GM20431 (cell line): ENCODE measurements around the gene TRIP12.
"Not testable (repeated sequence)": the region's sequence is repeated elsewhere in the genome, so short reads cannot be mapped to it uniquely, and the experiment has no call there.

Experiments
- in situ Hi-C: fragments of 300-500 bp; cut with MseI, MboI; formaldehyde crosslinking; loops from one replicate; pipeline ENCODE4 v1.15.0; 2020; ENCODE audit warnings: low sequenced_read_pairs; ENCODE audit not compliant: unreplicated experiment

The TRIP12 gene

DNA sequence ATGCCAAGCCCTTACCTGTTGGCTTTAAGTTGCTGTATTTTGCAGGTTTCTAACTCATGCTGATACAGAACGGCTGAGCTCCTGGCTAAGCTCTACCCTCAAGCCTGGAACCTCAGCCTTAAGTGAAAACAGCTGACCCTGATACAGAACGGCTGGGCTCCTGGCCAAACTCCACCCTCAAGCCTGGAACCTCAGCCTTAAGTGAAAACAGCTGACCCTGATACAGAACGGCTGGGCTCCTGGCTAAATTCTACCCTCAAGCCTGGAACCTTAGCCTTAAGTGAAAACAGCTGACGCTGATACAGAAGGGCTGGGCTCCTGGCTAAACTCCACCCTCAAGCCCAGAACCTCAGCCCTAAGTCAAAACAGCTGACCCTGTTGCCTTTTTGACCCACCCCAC, 189.9 kb downstream of the TRIP12 start:
- in situ Hi-C loops = no loop called here

DNA sequence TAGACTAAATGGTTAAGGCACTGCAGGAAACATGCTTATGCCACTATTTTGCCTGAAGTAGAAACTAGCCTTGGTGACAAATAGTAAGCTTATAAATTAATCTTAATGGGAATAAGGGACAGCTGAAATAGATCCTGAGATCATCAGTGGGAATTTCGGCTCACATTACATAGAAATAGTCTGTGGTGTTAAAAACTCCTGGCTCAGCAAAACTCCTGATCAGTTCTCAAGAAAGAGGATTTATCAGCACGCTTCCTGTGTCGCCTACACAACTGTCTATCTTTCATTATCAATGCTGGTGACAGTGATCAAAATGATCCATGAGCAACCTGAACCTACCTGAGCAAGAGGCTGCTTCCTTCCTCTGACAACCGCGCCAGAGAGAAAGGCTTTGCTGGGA, 190.4 kb downstream of the TRIP12 start:
- in situ Hi-C loops = no loop called here

DNA sequence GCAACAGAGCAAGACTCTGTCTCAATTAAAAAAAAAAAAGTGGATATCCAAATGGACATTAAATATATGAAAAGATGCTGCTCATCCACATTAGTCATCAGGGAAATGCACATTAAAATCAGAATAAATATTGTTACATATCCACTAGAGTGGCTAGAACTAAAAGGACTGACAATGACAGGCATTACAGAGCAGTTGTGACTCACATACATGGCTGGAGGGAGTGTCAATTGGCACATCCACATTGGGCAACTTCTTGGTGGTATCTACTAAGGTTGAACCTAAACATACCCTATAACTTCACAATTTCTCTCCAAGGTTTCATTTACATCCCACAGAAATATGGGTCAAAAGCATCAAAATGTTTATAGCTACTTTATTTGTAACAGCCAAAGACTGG, 193.4 kb downstream of the TRIP12 start:
- in situ Hi-C loops = no loop called here

DNA sequence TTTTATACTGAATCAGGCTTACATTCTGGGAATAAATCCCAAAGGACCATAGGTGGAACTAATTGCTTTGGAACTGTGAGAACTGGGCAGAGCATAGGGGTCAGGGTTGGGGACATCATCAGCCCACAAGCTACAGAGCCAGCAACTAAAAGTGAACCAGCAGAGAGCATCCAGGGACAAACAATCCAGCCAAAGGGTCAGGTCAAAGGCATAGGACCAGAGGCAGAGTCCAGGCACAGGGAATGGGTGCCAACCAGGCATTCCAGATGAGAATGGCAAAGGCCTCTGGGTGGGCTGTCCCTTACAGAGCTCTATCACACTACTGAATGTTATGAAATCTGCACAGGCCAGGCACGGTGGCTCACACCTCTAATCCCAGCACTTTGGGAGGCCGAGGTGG, 195.2 kb downstream of the TRIP12 start:
- in situ Hi-C loops = no loop called here

DNA sequence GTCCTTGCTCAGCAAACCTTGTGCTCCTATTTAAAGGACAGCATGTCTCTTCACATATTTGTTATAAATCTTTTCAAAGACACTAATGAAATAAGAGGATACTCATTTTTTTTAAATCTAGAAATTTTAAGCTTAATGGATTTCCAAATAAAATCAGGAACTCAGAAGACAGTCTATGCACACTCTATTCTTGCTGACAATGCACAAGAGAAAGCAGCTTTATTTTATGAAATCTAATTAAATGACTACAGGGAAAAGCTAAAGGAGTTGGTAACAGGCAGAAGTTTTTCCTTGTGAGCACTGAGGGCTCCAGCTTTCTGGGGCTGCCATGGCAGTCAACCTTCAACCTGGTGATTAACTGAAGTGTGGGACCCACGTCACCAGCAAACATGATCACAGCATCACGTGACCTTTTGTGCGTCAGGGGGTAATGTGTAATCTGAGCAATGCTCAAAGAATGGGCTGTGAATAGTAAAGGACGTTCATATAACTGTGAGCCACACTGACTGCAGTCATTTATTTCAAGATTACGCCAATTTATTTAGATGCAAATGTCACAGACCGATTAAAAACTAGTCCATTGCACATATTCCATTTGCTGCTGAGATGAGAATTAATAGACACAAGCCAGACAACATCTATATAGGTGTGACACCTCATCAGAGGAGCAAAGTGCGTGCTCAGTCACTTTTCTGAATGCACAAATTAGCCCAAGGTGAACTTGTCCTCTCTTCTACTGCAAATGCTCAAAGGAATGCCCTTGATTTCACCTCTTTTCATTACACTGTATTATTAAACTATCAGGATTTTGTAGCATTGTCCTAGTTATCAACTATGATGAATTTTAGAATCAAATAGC, 195.9 kb downstream of the TRIP12 start:
- in situ Hi-C loops = no loop called here

DNA sequence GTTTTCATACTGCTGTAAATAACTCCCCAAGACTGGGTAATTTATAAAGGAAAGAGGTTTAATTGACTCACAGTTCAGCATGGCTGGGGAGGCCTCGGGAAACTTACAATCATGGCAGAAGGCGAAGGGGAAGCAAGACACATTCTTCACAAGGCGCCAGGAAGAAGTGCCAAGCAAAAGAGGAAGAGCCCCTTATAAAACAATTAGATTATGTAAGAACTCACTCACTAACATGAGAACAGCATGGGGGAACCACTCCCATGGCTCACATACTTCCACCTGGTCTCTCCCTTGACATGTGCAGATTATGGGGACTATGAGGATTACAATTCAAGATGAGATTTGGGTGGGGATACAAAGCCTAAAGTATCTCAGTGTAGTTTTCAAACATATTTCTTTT, 198.6 kb downstream of the TRIP12 start:
- in situ Hi-C loops = not testable (repeated sequence)

DNA sequence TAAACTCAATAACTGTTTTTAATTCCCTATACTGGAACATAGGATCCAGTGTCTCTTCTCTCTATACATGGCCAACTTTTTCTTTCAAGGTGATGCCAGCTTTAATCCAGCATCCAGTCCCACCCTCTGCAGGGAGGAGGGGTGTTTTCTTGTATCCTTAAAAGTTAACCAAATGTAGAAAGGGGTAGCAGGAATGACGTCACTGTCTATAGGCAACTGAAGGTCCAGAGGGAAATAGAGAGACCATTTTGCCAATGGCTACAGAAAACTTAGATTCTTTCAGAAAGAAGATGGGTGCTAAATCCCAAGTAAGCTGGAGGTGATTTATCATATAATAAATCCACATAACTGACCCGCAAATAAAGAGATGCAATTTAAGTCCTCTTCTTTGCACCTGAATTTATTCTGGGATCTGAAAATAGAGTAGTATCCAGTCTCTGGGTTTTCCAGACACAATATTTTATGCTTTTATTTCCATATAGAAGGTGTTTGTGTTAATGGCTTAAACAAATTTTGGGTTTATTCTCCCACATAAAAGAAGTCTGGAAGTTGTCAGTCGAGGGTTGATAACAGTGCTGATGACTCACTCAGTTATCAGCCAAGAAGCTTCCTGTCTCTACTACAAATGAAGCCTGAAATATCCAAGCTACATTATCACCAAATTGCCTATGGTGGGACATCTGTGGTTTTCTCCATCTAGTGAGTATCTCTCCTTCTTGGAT, 201.7 kb downstream of the TRIP12 start:
- in situ Hi-C loops = no loop called here

DNA sequence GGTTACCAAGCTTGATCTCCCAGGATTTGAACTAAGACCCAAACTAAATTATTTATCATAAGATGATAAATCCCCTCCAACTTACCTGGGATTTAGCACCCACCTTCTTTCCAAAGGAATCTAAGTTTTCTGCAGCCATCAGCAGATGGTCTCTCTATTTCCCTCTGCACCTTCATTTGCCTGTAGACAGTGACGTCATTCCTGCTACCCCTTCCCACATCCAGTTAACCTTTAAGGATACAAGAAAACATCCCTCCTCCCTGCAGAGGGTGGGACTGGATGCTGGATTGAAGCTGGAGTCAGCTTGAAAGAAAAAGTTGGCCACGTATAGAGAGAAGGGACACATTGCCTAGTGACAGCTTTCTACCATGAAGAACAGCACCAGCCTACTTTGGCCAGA, 203.8 kb downstream of the TRIP12 start:
- in situ Hi-C loops = no loop called here

DNA sequence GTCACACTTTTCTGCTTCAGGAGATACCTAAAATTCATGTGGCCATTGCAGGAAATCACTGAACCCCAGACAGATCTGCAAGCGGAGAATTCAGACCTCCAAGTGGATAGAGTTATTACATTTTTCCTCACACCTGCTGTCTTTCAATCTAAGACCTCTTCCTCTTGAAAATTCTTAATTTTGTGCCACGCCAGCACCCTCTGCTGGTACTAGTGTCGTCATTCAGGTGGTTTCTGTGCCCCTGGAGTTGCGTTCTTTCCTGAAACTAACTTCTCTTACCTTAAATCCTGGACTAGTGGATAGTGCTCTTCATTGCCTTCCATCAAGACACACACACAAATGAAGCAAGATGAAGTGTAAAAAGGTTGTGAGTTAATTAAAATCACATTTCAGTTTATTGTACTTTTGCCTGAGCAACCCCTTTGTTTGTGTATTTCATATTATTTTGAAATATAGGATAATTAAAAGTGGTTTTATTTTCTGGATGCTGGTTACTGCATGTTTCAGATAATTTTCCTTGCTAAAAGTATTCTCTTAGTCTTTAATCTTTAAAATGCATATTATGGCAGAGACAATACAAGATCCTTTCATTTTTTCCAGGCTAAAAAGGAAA, 205.8 kb downstream of the TRIP12 start:
- in situ Hi-C loops = no loop called here

DNA sequence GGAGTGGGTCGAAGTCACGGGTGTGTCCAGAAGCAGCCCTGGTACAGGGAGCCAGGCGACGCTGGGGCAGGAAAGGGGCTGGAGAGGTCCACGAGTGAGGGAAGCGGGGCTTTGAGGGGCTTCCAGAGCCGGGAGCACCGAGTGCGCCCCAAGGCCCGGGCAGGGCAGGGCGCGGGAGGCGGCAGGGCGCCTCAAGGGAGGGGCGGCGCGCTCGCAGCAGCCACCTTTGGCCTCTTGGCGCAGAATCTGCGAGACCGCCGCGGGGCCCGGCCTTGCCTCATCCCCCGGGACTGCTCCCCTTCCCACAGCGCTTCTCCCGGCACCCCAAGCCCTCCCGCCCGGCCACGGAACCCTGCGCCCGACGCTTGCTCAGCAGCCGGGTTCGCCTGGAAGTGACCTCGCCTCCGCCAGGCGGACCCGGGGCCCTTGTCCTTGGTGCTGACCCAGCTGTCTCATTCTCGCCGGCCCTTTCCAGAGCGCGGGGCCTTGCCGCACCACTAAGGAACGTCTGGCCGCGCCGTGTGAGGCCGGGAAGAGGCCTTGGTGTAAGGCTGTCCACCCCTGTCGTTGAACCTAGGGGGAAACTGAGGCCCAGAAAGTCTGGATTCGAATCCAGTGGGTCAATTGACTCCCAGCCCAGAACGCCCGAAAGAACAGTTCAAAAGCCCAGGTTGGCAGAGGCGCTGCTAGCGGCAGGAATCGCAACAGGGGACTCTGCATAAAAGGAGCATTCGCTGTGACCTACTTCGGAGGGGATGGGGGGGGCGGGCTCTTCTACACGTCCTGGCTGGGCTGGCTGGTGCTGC, 206.9 kb downstream of the TRIP12 start:
- in situ Hi-C loops = no loop called here

DNA sequence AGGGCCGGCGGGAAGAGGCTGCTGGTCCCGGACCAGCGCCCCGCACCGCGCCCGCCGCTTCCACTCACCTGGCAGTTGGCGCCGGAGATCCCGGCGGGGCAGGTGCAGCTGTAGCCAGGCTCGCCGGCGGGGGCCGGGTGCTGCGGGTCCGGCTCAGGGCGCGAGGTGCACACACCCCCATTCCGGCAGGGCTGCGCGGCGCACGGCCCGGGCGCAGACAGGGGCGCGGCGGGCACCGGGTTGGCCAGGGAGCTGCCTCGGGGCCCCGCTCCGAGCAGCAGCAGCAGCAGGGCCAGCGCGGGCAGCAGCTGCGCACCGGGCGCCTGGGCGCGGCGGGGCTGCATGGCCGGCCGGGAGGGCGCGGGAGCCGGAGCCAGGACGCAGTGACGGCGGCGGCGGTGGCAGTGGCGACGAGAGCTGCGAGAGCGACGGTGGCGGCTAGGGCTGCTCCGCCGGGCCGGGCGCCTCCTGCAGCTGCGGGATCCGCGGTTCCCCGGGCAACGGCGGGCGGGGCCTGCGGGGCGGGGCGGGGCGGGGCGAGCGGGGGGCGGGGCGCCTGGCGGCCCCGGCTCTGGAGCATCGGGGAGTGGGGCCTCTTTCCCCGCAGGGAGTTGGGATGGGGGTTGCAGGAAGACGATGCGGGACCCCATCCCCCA, 207.6 kb downstream of the TRIP12 start, which contains the start of gene DNER:
Gene DNER, minus strand, starts transcription at position 476 of the 656 bp plus-strand sequence. Its CDS starts 132 bp downstream, at position 344.
- in situ Hi-C loops = no loop called here
